Gastroesophageal sphincter (tissue), 3 donors: Measurements from ENCODE around the gene DBF4B.

Experiments used
- CTCF ChIP-seq, 4 experiments: fragments of 200-600 bp in 2 of 4; fragments of 450-650 bp in 2 of 4; sonication (generic) in 1 of 4; IDR thresholded peaks; one replicate each; pipeline ENCODE4 v1.5.1; 2017 to 2019; ENCODE audit warnings: antibody characterized with exemption in 4 of 4, mild to moderate bottlenecking in 2 of 4, moderate library complexity in 2 of 4
- EP300 ChIP-seq: sonication (generic); formaldehyde crosslinking; IDR thresholded peaks from one replicate; pipeline ENCODE4 v1.6.1; 2017; ENCODE audit warnings: antibody characterized with exemption, mild to moderate bottlenecking
- POLR2A ChIP-seq, 2 donors: fragments of 450-650 bp; IDR thresholded peaks; one replicate each; pipeline ENCODE4 v1.6.1; 2017; ENCODE audit warnings: antibody characterized with exemption in 2 of 2, mild to moderate bottlenecking in 2 of 2, moderate library complexity in 1 of 2
- POLR2AphosphoS5 ChIP-seq: sonication (generic); formaldehyde crosslinking; IDR thresholded peaks from one replicate; pipeline ENCODE4 v1.6.1; 2017; ENCODE audit warnings: antibody characterized with exemption

- no peak for TF ChIP-seq CTCF (IDR thresholded peaks at IDR 0.05)
- no peak for TF ChIP-seq POLR2AphosphoS5
- no peak for TF ChIP-seq POLR2A (IDR thresholded peaks at IDR 0.05)
- no peak for TF ChIP-seq EP300
Measured at GRCh38 chr17:44733753-44734152, 25.3 kb downstream of the DBF4B start.
